Mesendoderm (in vitro differentiated cells): ENCODE data around the gene PDE3A.

Experiments
- DNase-seq: peaks from one replicate; pipeline ENCODE4 v3.0.0; 2013
- H2AK5ac ChIP-seq: 2 replicates; pipeline ENCODE4 v1.6.1; 2013; ENCODE audit warnings: low read length, inconsistent platforms
- H2BK120ac ChIP-seq: 2 replicates; pipeline ENCODE4 v1.6.1; 2013; ENCODE audit warnings: low read depth, mild to moderate bottlenecking, low read length, moderate library complexity, mixed read lengths
- H2BK15ac ChIP-seq: replicated peaks from 2 replicates; pipeline ENCODE4 v1.6.1; 2013; ENCODE audit warnings: low read depth, mild to moderate bottlenecking, moderate library complexity
- H2BK5ac ChIP-seq: 2 replicates; pipeline ENCODE4 v1.6.1; 2013; ENCODE audit warnings: low read length, inconsistent platforms
- H3K18ac ChIP-seq: 2 replicates; pipeline ENCODE4 v1.6.1; 2013; ENCODE audit warnings: mild to moderate bottlenecking, low read length, mixed read lengths
- H3K23ac ChIP-seq: one replicate; pipeline ENCODE4 v1.6.1; 2013; ENCODE audit warnings: low read length
- H3K27ac ChIP-seq: 2 replicates; pipeline ENCODE4 v1.5.1; 2013; ENCODE audit warnings: low read depth, mild to moderate bottlenecking, inconsistent platforms, low read length, moderate library complexity
- H3K27me3 ChIP-seq: 2 replicates; pipeline ENCODE4 v1.6.1; 2013; ENCODE audit warnings: low read length, control low read depth, mild to moderate bottlenecking, inconsistent platforms; ENCODE audit not compliant: insufficient read depth, poor library complexity
- H3K36me3 ChIP-seq: 2 replicates; pipeline ENCODE4 v1.6.1; 2013; ENCODE audit warnings: low read length, inconsistent platforms; ENCODE audit not compliant: control insufficient read depth, insufficient read depth
- H3K4ac ChIP-seq: one replicate; pipeline ENCODE4 v1.6.1; 2013; ENCODE audit warnings: low read depth, mild to moderate bottlenecking, low read length, moderate library complexity
- H3K4me1 ChIP-seq: 2 replicates; pipeline ENCODE4 v1.6.1; 2013; ENCODE audit warnings: low read depth, low read length, inconsistent platforms; ENCODE audit not compliant: control insufficient read depth
- H3K4me2 ChIP-seq: 2 replicates; pipeline ENCODE4 v1.6.1; 2013; ENCODE audit warnings: low read length
- H3K4me3 ChIP-seq: 2 replicates; pipeline ENCODE4 v1.5.1; 2013; ENCODE audit warnings: mild to moderate bottlenecking, low read length
- H3K56ac ChIP-seq: one replicate; pipeline ENCODE4 v1.6.1; 2013; ENCODE audit warnings: low read length
- H3K79me1 ChIP-seq: 2 replicates; pipeline ENCODE4 v1.6.1; 2013; ENCODE audit warnings: low read length, inconsistent platforms
- H3K79me2 ChIP-seq: 2 replicates; pipeline ENCODE4 v1.6.1; 2013; ENCODE audit warnings: mild to moderate bottlenecking, low read length; ENCODE audit not compliant: control insufficient read depth, insufficient read depth
- H3K9ac ChIP-seq: 2 replicates; pipeline ENCODE4 v1.6.1; 2013; ENCODE audit warnings: low read length, inconsistent platforms
- H4K5ac ChIP-seq: one replicate; pipeline ENCODE4 v1.6.1; 2013; ENCODE audit warnings: low read length
- H4K8ac ChIP-seq: one replicate; pipeline ENCODE4 v1.6.1; 2013; ENCODE audit warnings: low read depth, mild to moderate bottlenecking, control low read depth, low read length, moderate library complexity
- WGBS: extraction: QIAGEN DNeasy Blood & Tissue Kit; methylation state at CpG from one replicate; pipeline ENCODE4 v1.1.7; 2013; ENCODE audit warnings: low lambda C conversion rate, missing lambda C conversion rate; ENCODE audit not compliant: insufficient coverage; ENCODE audit errors: extremely low coverage; 5-methylcytosine and 5-hydroxymethylcytosine counted together

PDE3A gene

DNA sequence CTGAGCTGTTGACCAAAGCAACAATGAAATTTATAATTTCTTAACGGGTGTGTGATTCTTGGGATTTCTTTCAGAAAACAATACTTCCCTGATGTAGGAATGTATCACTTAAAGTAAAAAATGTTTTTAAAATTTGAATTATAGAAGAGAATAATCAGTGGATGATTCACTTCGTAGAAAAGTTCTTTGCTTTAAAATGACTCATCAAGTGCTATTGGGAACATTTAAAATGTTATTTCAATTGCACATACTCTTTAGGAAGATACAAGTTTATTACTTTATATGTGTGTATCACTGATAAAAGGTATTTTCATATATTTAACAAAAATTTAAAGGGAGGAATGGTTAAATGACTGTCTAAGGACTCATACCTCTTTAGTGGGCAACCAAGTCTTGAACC is 155.3 kb downstream of the PDE3A start:
- Histone ChIP-seq H3K27me3 (no peaks in the 10 kb centered on the region), H2BK120ac (no peak overlapping the region), H3K27ac (no peak overlapping the region), H3K23ac (no peak overlapping the region), H4K5ac (no peak overlapping the region), H2BK15ac (no peak overlapping the region), H2BK5ac (no peak overlapping the region), H4K8ac (no peak overlapping the region), H3K4me2 (no peak overlapping the region), H3K56ac (no peak overlapping the region), H3K36me3 (no peaks in the 10 kb centered on the region), H3K79me2 (no peaks in the 10 kb centered on the region), H2AK5ac (no peak overlapping the region), H3K9ac (no peak overlapping the region), H3K18ac (no peak overlapping the region), H3K4me3 (no peak overlapping the region), H3K4me1 (no peaks in the 10 kb centered on the region), H3K79me1 (no peaks in the 10 kb centered on the region), H3K4ac (no peak overlapping the region)
- no peak for DNase-seq
- 100% methylated on average over 1 of the region's 2 CpGs for WGBS

DNA sequence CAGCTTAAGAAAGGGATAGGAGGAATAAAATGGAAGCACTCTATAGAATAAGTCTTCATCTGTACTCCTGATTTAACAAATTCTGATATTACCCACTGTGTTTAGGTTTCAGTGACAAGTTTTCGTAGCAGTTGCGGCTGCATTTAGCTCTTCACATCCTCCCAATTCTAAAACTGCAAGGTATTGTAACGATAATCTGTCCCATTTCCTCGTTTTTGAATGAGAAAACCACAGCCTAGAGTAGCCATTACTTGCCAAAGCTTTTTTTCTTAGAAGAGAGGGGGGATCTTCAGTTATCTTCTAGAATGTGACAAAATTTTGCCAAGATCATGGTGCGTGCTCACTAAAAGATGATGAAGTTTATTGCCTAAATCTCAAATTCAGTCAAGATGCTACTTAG is 155.8 kb downstream of the PDE3A start:
- DNase-seq: no peak
- H3K18ac ChIP-seq: no peak overlapping the region
- H3K23ac ChIP-seq: no peak overlapping the region
- no peak overlapping the region for H2BK120ac ChIP-seq
- H4K5ac ChIP-seq: no peak overlapping the region
- no peak overlapping the region for H2BK15ac ChIP-seq
- H2AK5ac ChIP-seq: no peak overlapping the region
- no peak overlapping the region for H3K56ac ChIP-seq
- H3K36me3 ChIP-seq: no peaks in the 10 kb centered on the region
- H3K27me3 ChIP-seq: no peaks in the 10 kb centered on the region
- no peak overlapping the region for H2BK5ac ChIP-seq
- H3K9ac ChIP-seq: no peak overlapping the region
- H3K4me2 ChIP-seq: no peak overlapping the region
- no peaks in the 10 kb centered on the region for H3K79me2 ChIP-seq
- no peaks in the 10 kb centered on the region for H3K4me1 ChIP-seq
- no CpG with 5 or more reads among the region's 5 CpGs for WGBS
- no peaks in the 10 kb centered on the region for H3K79me1 ChIP-seq
- H3K4me3 ChIP-seq: no peak overlapping the region
- H4K8ac ChIP-seq: no peak overlapping the region
- H3K4ac ChIP-seq: no peak overlapping the region
- no peak overlapping the region for H3K27ac ChIP-seq

DNA sequence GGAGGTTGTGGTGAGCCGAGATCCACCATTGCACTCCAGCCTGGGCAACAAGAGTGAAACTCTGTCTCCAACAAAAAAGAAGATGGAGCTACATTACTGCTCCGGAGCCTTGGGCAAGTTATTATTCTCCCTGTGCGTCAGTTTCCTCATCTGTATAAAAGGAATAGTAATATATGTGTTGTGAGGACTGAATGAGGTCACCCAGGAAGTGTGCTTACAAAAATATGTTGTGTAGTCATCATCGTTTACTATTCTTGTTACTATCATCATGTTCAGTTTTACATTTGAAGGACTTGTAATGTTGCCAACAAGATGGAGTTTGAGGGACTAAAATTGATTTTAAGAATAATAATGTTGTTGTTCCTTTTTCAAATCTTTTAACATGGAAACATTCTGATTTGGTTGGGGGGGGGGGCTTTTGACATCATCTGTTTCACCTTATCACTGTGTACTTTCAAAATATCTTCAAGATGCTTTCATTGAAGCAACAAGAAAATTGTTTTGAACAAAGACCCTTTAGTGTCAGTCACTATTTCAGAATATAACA is 156.8 kb downstream of the PDE3A start:
- H3K79me2 ChIP-seq: no peaks in the 10 kb centered on the region
- no CpG with 5 or more reads among the region's 4 CpGs for WGBS
- H3K27ac ChIP-seq: no peak overlapping the region
- no peak overlapping the region for H2BK120ac ChIP-seq
- H3K4ac ChIP-seq: no peak overlapping the region
- no peaks in the 10 kb centered on the region for H3K36me3 ChIP-seq
- no peak overlapping the region for H3K18ac ChIP-seq
- no peak overlapping the region for H3K4me2 ChIP-seq
- no peak overlapping the region for H3K23ac ChIP-seq
- no peak overlapping the region for H3K56ac ChIP-seq
- no peak overlapping the region for H4K8ac ChIP-seq
- no peaks in the 10 kb centered on the region for H3K79me1 ChIP-seq
- no peaks in the 10 kb centered on the region for H3K4me1 ChIP-seq
- no peaks in the 10 kb centered on the region for H3K27me3 ChIP-seq
- H2BK5ac ChIP-seq: no peak overlapping the region
- H2AK5ac ChIP-seq: no peak overlapping the region
- H3K9ac ChIP-seq: no peak overlapping the region
- no peak overlapping the region for H2BK15ac ChIP-seq
- no peak overlapping the region for H4K5ac ChIP-seq
- H3K4me3 ChIP-seq: no peak overlapping the region
- DNase-seq: no peak

DNA sequence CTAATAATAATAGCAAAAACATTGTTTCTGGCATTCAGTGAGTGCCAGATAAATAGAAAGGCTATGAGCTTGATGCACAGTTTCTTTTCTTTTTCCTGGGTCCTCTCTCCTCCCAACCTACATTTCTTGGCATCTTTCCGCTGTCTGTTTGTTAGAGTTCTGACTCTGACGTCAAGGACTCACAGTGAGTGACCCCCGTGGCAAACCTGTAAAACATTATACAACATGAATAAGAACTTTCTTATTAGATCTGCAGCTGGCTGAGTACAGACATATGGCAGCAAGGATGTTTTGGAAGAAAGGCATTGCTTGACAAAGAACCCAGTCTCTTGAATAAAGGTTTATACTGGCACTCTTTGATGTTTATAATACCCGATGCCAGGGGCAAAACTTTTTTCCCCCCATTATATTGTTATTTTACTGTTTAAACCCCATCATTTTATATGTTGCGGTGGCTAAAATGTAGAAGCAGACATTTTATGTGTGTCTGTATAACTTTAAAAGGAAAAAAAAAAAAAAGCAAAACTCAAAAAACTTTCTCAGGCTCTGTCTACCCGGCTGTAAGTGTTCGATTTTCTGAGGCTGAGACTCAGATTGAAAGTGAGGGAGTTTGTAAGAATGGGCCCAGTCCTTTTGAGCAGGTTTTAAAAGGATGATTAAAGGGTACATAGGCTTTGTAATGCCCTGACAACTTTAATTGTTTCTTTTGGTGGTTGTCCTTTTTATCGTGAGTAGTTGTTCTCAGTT is 159.3 kb downstream of the PDE3A start:
- Histone ChIP-seq H3K27ac (no peak overlapping the region), H3K4me1 (no peaks in the 10 kb centered on the region), H3K79me2 (no peaks in the 10 kb centered on the region), H3K56ac (no peak overlapping the region), H3K9ac (no peak overlapping the region), H2AK5ac (no peak overlapping the region), H3K18ac (no peak overlapping the region), H2BK15ac (no peak overlapping the region), H3K4me2 (no peak overlapping the region), H3K27me3 (no peaks in the 10 kb centered on the region), H3K23ac (no peak overlapping the region), H3K36me3 (no peaks in the 10 kb centered on the region), H2BK120ac (no peak overlapping the region), H3K79me1 (no peaks in the 10 kb centered on the region), H4K5ac (no peak overlapping the region), H2BK5ac (no peak overlapping the region), H3K4ac (no peak overlapping the region), H3K4me3 (no peak overlapping the region), H4K8ac (no peak overlapping the region)
- no CpG with 5 or more reads among the region's 8 CpGs for whole genome bisulfite sequencing
- no peak for DNase-seq

DNA sequence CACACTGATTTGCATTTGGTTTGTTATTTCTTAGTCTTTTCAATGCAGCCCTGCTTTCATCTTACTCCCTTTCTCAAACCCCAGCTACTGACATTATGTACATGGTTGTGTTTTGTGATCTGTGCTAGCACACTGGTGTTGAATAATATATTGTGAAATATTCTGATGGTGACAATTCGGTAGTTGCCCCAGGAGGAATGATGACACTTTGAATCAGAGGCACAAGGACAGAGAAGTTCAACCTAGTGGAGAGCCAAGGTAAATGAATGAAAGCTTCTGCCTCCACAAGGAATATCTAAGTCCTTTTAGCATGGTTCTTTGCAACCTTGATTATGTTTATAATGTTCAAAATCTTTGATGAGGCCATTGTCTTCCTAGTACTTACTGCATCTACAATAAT is 159.9 kb downstream of the PDE3A start:
- no peak overlapping the region for H3K23ac ChIP-seq
- H2BK15ac ChIP-seq: no peak overlapping the region
- H3K4ac ChIP-seq: no peak overlapping the region
- no peak overlapping the region for H2BK120ac ChIP-seq
- no peak overlapping the region for H2BK5ac ChIP-seq
- H3K36me3 ChIP-seq: no peaks in the 10 kb centered on the region
- no peaks in the 10 kb centered on the region for H3K79me2 ChIP-seq
- H4K8ac ChIP-seq: no peak overlapping the region
- H3K27me3 ChIP-seq: no peaks in the 10 kb centered on the region
- H3K18ac ChIP-seq: no peak overlapping the region
- DNase-seq: peak; percentile 12
- H4K5ac ChIP-seq: no peak overlapping the region
- H3K79me1 ChIP-seq: no peaks in the 10 kb centered on the region
- H2AK5ac ChIP-seq: no peak overlapping the region
- no peak overlapping the region for H3K4me2 ChIP-seq
- H3K4me1 ChIP-seq: no peaks in the 10 kb centered on the region
- no peak overlapping the region for H3K56ac ChIP-seq
- no CpG with 5 or more reads among the region's 1 CpG for WGBS
- no peak overlapping the region for H3K27ac ChIP-seq
- no peak overlapping the region for H3K4me3 ChIP-seq
- no peak overlapping the region for H3K9ac ChIP-seq

DNA sequence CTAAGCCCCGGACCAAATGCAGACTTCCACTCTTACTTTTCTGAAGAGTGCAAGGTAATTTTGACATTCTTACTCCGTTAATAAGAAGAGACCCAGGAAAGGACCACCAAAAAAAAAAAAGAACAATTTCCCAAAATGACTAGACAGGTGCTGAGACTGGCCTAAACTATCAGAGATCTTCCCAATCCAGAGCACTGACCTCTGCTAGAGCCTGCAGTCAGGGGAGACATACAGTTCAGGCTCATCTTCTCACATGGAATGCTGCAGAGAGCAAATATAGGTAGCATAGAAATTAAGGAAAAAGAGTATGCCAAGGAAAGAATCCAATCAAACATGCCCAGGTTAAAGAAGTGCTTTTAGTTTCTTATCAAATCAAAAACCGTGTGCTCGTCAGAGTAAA is 177.9 kb downstream of the PDE3A start:
- Histone ChIP-seq H3K27me3 (no peaks in the 10 kb centered on the region), H2AK5ac (no peak overlapping the region), H3K4ac (no peak overlapping the region), H2BK5ac (no peak overlapping the region), H4K8ac (no peak overlapping the region), H3K4me2 (no peak overlapping the region), H3K27ac (no peak overlapping the region), H3K9ac (no peak overlapping the region), H3K56ac (no peak overlapping the region), H3K79me2 (no peaks in the 10 kb centered on the region), H2BK15ac (no peak overlapping the region), H3K4me1 (no peaks in the 10 kb centered on the region), H2BK120ac (no peak overlapping the region), H3K36me3 (no peaks in the 10 kb centered on the region), H4K5ac (no peak overlapping the region), H3K23ac (no peak overlapping the region), H3K79me1 (no peaks in the 10 kb centered on the region), H3K4me3 (no peak overlapping the region), H3K18ac (no peak overlapping the region)
- no CpG with 5 or more reads among the region's 4 CpGs for WGBS
- no peak for DNase-seq
